Gastroesophageal sphincter (tissue), 3 donors: Measurements from ENCODE around the gene NETO1.

Source experiments
- EP300 ChIP-seq: sonication (generic); formaldehyde crosslinking; IDR thresholded peaks from one replicate; pipeline ENCODE4 v1.6.1; 2017; ENCODE audit warnings: antibody characterized with exemption, mild to moderate bottlenecking
- TF ChIP-seq, protein P1 (sequence below), 4 experiments: fragments of 200-600 bp in 2 of 4; fragments of 450-650 bp in 2 of 4; sonication (generic) in 1 of 4; IDR thresholded peaks; one replicate each; pipeline ENCODE4 v1.5.1; 2017 to 2019; ENCODE audit warnings: antibody characterized with exemption in 4 of 4, mild to moderate bottlenecking in 2 of 4, moderate library complexity in 2 of 4

- TF ChIP-seq EP300, result no peak
- TF ChIP-seq, protein P1, sequence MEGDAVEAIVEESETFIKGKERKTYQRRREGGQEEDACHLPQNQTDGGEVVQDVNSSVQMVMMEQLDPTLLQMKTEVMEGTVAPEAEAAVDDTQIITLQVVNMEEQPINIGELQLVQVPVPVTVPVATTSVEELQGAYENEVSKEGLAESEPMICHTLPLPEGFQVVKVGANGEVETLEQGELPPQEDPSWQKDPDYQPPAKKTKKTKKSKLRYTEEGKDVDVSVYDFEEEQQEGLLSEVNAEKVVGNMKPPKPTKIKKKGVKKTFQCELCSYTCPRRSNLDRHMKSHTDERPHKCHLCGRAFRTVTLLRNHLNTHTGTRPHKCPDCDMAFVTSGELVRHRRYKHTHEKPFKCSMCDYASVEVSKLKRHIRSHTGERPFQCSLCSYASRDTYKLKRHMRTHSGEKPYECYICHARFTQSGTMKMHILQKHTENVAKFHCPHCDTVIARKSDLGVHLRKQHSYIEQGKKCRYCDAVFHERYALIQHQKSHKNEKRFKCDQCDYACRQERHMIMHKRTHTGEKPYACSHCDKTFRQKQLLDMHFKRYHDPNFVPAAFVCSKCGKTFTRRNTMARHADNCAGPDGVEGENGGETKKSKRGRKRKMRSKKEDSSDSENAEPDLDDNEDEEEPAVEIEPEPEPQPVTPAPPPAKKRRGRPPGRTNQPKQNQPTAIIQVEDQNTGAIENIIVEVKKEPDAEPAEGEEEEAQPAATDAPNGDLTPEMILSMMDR (IDR thresholded peaks at IDR 0.05), result no peak
Observed at GRCh38 chr18:72697706-72698105, 170.1 kb downstream of the NETO1 start.
